OCI-LY1 (cell line): ENCODE results near the gene C12orf60.

Experiments used
- CTCF ChIP-seq: fragments of 200-600 bp; sonication (generic), shearing (Covaris generic); IDR thresholded peaks from 2 replicates; pipeline ENCODE4 v1.5.1; 2017; ENCODE audit warnings: mild to moderate bottlenecking, antibody characterized with exemption, low read length, moderate library complexity, mixed read lengths
- EZH2 ChIP-seq: fragments of 200-600 bp; sonication (generic), shearing (Covaris generic); IDR thresholded peaks from 2 replicates; pipeline ENCODE4 v1.8.0; 2017; ENCODE audit warnings: borderline replicate concordance, mixed run types, mild to moderate bottlenecking, antibody characterized with exemption, low read length, moderate library complexity, mixed read lengths

- TF ChIP-seq CTCF (no peak), EZH2 (no peak)
Measured at GRCh38 chr12:14834509-14834908, 31.0 kb downstream of the C12orf60 start.
